HG02798 (cell line): ENCODE results near the gene GADD45G.

Experiments used
- ATAC-seq: cut with Tn5 transposase; IDR thresholded peaks from one replicate; pipeline ENCODE4 v1.9.1; 2021; ENCODE audit warnings: mild to moderate bottlenecking; ENCODE audit not compliant: unreplicated experiment, poor library complexity

Gene GADD45G

GRCh38 chr9:89646189-89646939 is 41.6 kb downstream of the GADD45G start:
- ATAC-seq, result no peak

DNA sequence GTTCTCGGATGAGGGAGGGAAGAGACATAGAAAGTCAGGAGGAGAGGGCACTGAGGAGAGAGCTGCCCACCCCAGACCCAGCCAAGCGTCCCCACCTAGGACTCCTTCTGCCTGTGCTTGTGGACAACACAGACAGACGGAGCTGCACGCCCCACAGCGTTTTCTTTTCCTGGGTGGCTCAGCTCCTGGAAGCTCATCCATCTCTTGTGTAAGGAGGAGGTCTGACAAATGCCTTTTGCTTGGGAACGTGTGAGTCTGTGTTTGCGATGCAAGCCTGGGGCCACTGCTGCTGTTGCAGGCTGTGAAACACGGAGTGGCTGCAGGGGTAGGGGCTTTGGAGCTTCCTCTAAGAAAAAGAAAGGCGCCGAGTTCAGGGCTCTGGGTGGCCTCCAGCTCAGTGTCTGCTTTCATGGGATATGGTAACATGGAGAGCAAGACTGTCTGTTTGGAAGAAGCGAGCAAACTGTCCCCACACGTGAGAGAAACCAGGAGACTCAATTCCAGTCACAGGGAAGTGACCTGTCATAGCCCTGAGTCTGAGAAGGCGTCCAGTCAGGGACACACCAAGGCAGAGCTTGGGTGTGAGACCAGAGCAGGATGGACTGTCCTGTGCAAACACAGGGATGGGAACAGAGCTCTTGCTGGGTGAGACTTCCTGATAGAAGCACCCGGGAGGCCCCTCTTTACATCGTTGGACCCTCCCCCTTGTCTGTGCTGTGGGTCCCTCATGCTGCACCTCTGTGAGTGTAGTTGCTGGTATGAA is 42.7 kb downstream of the GADD45G start:
- ATAC-seq, result no peak

DNA sequence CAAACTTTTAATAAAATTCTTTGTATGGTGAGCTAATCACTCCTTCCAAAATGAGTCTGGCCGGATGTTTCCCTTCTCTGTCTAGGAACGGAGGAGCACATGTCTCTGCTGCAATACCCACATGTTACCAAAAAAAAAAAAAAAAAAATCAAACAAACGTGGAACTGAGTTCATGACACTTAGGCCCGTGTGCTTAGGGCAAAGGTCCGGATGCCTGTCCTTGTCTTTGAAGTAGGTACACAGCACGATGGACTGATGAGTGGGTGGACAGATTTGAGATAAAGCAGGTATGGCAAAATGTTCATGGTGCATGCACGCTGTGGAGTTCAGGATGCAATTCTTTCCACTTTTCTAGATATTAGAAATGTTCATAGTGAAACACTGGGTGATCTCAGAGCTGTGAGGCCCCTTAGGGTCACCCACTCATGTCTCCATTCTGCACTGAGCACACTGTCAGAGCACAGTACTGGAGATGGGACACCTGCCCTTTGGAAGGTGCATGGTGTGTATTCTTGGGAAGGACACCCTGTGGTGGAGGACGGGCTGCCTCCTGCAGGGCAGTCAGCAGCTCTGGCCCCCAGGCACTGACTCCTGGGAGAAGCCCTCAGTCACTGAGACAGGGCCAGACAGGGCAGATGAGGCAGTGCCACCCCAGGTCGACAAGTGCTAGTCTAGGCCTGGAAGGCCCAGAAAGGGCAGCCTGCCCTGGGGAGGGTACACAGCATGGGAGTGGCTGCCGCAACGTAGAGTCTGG is 43.6 kb downstream of the GADD45G start:
- no peak for ATAC-seq

GRCh38 chr9:89649039-89649691 is 44.4 kb downstream of the GADD45G start:
- no peak for ATAC-seq

GRCh38 chr9:89654025-89654662 is 49.3 kb downstream of the GADD45G start:
- ATAC-seq, result no peak

DNA sequence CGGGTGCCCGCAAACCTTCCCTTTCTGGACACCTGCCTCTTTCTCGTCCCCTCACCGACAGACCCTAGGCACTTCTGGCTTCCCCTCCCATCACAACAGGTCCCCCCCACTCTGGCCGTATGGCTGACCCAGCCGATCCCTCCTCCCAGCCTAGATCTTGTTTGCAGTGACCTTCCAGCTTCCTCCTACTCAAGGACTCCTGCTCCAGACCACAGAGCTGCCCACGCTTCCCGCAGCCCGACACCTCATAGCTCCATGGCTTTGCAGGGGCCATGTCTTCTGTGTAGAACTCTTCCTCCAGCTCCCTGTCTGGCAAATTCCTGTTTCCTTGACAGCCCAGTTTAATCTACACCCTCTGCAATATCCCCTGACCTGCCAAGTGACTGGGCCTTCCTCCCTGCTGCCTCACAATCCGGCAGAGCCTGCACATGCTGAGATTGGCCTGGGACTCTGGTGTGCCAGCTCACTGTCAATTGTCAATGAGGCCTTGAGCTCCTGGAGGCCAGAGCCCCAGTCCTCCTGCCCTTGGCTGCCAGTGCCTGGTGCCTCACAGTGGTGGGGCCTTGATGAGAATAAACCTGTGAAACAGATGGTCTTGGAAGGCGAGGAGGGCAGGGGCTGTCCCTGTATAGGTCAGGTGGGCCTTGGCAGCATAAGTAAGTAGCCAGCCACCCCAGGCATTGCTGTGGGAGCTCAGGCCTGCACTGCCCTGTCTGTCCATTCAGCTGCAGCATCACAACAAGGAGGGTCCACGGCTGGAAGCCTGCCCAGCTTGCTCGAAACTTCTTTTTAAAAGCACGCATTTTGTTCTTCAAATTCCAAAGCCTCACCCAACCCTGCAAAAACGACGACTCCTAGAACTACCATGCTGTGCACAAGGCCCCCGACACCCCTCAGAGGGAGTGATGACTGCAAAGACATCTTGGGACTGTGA is 50.5 kb downstream of the GADD45G start:
- ATAC-seq, result no peak
